AG10803 (cell line): Measurements from ENCODE around the gene SYT9.

Experiments used
- DNase-seq: peaks from one replicate; pipeline ENCODE4 v3.0.0; 2010; ENCODE audit warnings: low read depth
- H3K4me3 ChIP-seq: 2 replicates; pipeline ENCODE4 v1.5.1; 2011; ENCODE audit warnings: mild to moderate bottlenecking, low read length, control low read depth
- TF ChIP-seq, protein P1 (sequence below): conservative IDR thresholded peaks from 2 replicates; pipeline ENCODE4 v1.5.1; 2011; ENCODE audit warnings: mild to moderate bottlenecking, low read length, control low read depth, inconsistent platforms

The SYT9 gene

DNA sequence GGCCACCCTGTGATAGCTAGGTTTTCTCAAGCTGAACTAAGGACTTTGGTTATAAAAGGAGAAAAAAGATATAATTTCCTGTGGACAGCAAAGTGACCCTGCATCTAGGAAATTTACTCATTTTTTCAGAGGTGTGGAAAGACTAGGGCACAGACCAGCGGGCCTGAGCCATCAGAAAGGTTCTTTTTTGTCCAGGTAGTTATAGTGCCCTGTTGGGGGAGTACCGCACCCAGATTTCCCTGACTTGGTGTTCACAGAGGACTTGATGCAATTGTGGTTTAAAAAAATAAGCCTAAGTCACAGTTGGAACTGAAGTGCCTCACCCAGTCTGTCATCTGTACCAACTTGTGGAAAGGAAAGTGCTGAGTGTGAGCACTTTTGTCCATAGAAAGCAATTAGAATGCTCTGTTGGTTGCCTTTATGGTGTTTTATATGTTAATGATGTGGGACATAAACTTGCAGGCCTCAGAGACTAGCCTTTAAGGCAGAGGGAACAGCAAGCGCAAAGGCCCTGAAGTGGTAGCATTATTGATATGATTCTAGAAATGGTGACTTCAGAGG lies 3.1 kb downstream of the SYT9 start:
- TF ChIP-seq, protein P1, sequence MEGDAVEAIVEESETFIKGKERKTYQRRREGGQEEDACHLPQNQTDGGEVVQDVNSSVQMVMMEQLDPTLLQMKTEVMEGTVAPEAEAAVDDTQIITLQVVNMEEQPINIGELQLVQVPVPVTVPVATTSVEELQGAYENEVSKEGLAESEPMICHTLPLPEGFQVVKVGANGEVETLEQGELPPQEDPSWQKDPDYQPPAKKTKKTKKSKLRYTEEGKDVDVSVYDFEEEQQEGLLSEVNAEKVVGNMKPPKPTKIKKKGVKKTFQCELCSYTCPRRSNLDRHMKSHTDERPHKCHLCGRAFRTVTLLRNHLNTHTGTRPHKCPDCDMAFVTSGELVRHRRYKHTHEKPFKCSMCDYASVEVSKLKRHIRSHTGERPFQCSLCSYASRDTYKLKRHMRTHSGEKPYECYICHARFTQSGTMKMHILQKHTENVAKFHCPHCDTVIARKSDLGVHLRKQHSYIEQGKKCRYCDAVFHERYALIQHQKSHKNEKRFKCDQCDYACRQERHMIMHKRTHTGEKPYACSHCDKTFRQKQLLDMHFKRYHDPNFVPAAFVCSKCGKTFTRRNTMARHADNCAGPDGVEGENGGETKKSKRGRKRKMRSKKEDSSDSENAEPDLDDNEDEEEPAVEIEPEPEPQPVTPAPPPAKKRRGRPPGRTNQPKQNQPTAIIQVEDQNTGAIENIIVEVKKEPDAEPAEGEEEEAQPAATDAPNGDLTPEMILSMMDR: no peak
- H3K4me3 ChIP-seq: no peak overlapping the region
- DNase-seq: no peak

DNA sequence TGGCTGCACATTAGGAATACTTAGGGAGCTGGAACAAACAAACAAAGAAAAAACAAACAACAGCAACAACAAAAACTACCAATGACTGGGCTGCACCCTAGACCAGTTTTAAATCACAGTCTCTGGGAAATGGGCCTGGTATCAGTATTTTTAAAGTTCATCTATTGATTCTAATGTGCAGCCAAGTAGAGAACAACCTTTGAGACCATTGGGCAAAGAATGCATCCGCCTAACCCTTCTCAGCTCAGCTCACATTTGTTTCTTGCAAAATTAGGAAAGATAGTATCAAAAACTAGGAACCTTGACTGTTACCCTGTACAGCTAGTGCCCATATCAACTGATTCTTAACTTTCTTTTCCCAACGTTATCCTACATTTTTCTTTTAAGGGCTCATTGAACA lies 5.2 kb downstream of the SYT9 start:
- TF ChIP-seq, protein P1: no peak
- H3K4me3 ChIP-seq: no peak overlapping the region
- DNase-seq: no peak

DNA sequence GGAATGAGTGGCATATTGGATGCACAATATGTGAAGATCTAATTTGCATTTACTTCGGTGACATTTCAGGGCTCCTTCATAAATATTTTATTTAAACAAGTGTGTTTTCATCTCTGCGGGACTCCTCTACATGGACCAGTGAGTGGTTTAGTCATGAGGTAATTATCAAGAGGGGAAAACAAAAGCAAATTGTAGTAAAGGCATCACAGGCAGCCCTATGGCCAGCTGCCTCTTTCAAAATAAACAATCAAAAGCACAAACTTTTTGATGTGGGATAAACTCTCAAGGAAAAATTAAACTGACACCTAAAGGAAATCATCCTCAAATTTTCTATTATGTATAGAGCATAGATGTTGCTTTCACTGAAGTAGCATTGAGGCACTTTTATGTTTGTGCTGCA lies 6.0 kb downstream of the SYT9 start:
- H3K4me3 ChIP-seq: no peak overlapping the region
- no peak for DNase-seq
- TF ChIP-seq, protein P1: no peak

DNA sequence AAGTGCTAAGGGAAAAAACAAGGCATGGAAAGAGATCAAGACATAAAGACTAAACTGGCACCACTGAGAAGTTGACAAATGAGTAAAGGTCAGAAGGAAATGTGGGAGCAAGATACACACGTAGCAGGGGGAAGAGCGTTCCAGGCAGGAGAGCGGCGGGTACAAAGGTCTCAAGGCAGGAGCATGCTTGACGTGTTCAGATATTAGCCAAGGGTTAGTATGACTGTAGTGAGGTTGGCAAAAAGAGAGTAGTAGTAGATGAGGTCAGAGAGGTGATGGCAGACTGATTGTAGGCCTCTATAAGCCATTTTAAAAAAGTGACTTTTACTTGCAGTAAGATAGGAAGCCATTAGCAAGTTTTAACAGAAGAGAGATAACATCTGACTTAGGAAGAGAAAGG lies 9.9 kb downstream of the SYT9 start:
- TF ChIP-seq, protein P1: no peak
- H3K4me3 ChIP-seq: no peak overlapping the region
- no peak for DNase-seq

DNA sequence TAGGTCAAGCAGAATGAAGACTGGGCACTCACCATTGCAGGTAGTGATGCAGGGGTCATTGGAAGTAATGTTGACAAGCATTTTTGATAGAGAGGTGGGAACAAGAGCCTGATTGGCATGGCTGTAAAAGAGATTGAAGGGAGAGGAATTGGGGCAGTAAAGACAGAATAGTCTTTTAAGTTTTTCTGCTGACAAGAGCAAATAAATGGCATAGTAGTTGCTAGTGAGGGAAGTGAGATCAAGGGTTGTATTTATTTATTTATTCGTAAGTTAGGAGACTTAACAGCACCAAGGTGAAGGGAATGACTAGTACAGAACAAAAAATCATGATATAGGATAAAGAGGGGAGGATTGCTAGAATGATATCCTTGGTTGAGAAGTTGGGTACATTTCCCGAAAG lies 11.0 kb downstream of the SYT9 start:
- H3K4me3 ChIP-seq: no peak overlapping the region
- no peak for DNase-seq
- TF ChIP-seq, protein P1: no peak

DNA sequence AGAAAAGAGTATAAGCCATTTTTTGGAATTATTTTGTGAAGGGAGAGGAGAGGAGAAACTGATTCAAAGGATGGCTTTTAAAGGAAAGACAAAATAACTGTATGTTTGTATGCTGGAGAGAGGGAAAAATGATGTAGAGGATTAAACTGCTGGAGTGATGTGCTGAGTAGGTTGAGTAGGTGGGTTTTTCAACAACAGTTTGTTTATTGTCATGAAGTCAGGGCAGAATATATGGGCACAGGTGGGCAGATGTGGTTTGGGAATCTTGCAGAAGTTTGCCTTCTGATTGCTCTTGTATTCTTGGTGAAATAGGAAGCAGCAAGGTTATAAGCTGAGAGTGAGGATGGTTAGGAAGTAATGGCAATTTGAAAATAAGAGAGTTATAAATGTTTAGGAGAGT lies 12.1 kb downstream of the SYT9 start:
- H3K4me3 ChIP-seq: no peak overlapping the region
- TF ChIP-seq, protein P1: no peak
- DNase-seq: no peak

DNA sequence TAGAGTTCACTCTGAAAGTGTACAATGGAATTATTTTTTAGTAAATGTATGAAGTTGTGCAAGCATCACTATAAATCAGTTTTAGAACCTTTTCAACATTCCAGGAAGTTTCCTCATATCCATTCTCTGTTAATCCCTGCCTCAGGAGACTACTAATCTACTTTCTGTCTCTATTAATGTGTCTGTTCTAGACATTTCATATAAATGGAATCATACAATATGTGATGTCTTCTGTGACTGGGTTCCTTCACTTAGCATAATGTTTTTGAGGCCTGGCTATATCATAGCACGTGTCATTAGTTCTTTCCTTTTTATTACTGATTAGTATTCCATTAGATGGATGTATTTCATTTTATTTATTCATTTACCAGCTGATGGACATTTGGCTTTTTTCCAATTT lies 17.1 kb downstream of the SYT9 start:
- DNase-seq: no peak
- TF ChIP-seq, protein P1: no peak
- no peak overlapping the region for H3K4me3 ChIP-seq
